CD4-positive, CD25-positive, alpha-beta regulatory T cell (primary cell): ENCODE measurements around the gene ZNF786. TPM values are rescaled to one million over a fixed set of nuclear protein-coding genes. Genes with fewer than 3 reads are reported as not detected.
"Not testable (repeated sequence)": the region's sequence is repeated elsewhere in the genome, so short reads cannot be mapped to it uniquely, and the experiment has no call there.

Experiments used
- ATAC-seq, 2 donors: fragments of 150-1000 bp; cut with Tn5 transposase; one replicate each; pipeline ENCODE4 v1.10.0; 2021; ENCODE audit warnings: low read depth in 2 of 2, moderate number of reproducible peaks in 2 of 2, moderate library complexity in 1 of 2
- DNase-seq, 3 donors: peaks; one replicate each; pipeline versions ENCODE4 v3.0.0 to v3.0.0-alpha.2; 2012 to 2022; ENCODE audit warnings: mixed read lengths in 1 of 3
- H3K27ac ChIP-seq: one replicate; pipeline ENCODE4 v1.7.0; 2013; ENCODE audit warnings: mild to moderate bottlenecking, low read length; ENCODE audit not compliant: insufficient read depth, poor library complexity, severe bottlenecking
- H3K27me3 ChIP-seq: one replicate; pipeline ENCODE4 v1.7.0; 2013; ENCODE audit warnings: low read length; ENCODE audit not compliant: control insufficient read depth, insufficient read depth
- H3K36me3 ChIP-seq: one replicate; pipeline ENCODE4 v1.7.0; 2013; ENCODE audit warnings: mild to moderate bottlenecking, low read length, moderate library complexity; ENCODE audit not compliant: control insufficient read depth, insufficient read depth
- H3K4me1 ChIP-seq: 2 replicates; pipeline ENCODE4 v1.7.0; 2013; ENCODE audit warnings: mild to moderate bottlenecking, low read length; ENCODE audit not compliant: insufficient read depth, control insufficient read depth, poor library complexity, severe bottlenecking
- H3K4me3 ChIP-seq: one replicate; pipeline ENCODE4 v1.7.0; 2013; ENCODE audit warnings: low read depth, mild to moderate bottlenecking, low read length, moderate library complexity
- H3K9me3 ChIP-seq, 2 experiments: 1 replicate in 1 of 2; 2 replicates in 1 of 2; pipeline ENCODE4 v1.7.0; 2013; ENCODE audit warnings: low read length in 2 of 2, mild to moderate bottlenecking in 1 of 2, moderate library complexity in 1 of 2; ENCODE audit not compliant: control insufficient read depth in 2 of 2
- H3K27ac Mint-ChIP-seq, 3 donors: one replicate each; pipeline ENCODE4 v1.8.0; 2020 to 2022; ENCODE audit warnings: mild to moderate bottlenecking in 3 of 3, mixed read lengths in 3 of 3, moderate library complexity in 2 of 3
- H3K27me3 Mint-ChIP-seq: one replicate; pipeline ENCODE4 v1.8.0; 2022; ENCODE audit warnings: mild to moderate bottlenecking, mixed read lengths
- H3K36me3 Mint-ChIP-seq: one replicate; pipeline ENCODE4 v1.8.0; 2020; ENCODE audit warnings: mixed read lengths
- H3K4me1 Mint-ChIP-seq, 4 donors: one replicate each; pipeline ENCODE4 v1.8.0; 2020 to 2022; ENCODE audit warnings: mixed read lengths in 4 of 4, mild to moderate bottlenecking in 1 of 4
- H3K4me3 Mint-ChIP-seq, 4 donors: one replicate each; pipeline ENCODE4 v1.8.0; 2020 to 2022; ENCODE audit warnings: mild to moderate bottlenecking in 4 of 4, mixed read lengths in 4 of 4, moderate library complexity in 3 of 4
- H3K9me3 Mint-ChIP-seq, 7 donors: one replicate each; pipeline ENCODE4 v1.8.0; 2020 to 2022; ENCODE audit warnings: mixed read lengths in 7 of 7, mild to moderate bottlenecking in 3 of 7, moderate library complexity in 2 of 7
- polyA plus RNA-seq, 4 donors: library from polyadenylated mRNA; unstranded; fragments of 300-500 nt; fragmentation: Illumina TruSeq; gene quantifications; one replicate each; pipeline ENCODE4 v1.2.3, GENCODE V29; 2021
- total RNA-seq: library from RNA; stranded (reverse); gene quantifications from one replicate; pipeline ENCODE4 v1.2.3, GENCODE V29; 2022

Gene ZNF786
- total and polyA plus RNA-seq, 5 donors from 2014 or later, result 1.5 to 9.9 (median 6.3) TPM

DNA sequence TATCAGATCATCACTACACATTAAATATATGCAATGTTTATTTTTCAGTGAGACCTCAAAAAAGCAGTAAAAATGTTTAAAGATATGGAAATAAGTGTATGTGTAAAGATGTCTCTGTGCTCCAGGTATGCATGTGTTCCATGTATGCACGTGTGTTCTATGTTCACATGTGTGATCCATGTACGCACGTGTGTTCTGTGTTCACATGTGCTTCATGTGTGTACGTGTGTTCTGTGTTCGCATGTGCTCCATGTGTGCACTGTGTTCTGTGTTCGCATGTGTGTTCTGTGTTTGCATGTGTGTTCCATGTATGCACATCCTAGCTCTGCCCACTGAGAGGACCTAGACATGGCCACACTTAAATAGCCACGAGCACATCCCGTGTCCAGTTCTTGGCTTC is 46.6 kb downstream of the ZNF786 start:
- ATAC-seq (no peak), DNase-seq (no peak)
- Mint-ChIP-seq H3K4me1 (no peaks in the 10 kb centered on the region), H3K36me3 (no peaks in the 10 kb centered on the region), H3K27ac (no peak overlapping the region), H3K4me3 (no peak overlapping the region), H3K9me3 (no peaks in the 10 kb centered on the region), H3K27me3 (peaks cover 18% of the 10 kb centered on the region)
- no peaks in the 10 kb centered on the region for H3K36me3 ChIP-seq
- no peaks in the 10 kb centered on the region for H3K27me3 ChIP-seq
- no peak overlapping the region for H3K4me3 ChIP-seq
- no peaks in the 10 kb centered on the region for H3K9me3 ChIP-seq
- H3K4me1 ChIP-seq, result no peaks in the 10 kb centered on the region
- no peak overlapping the region for H3K27ac ChIP-seq

GRCh38 chr7:149041350-149041749 is 49.2 kb downstream of the ZNF786 start:
- DNase-seq, result no peak
- Histone ChIP-seq H3K27ac (no peak overlapping the region), H3K27me3 (no peaks in the 10 kb centered on the region), H3K36me3 (no peaks in the 10 kb centered on the region), H3K9me3 (no peaks in the 10 kb centered on the region), H3K4me3 (no peak overlapping the region), H3K4me1 (no peaks in the 10 kb centered on the region)
- H3K27ac Mint-ChIP-seq, result no peak overlapping the region
- no peaks in the 10 kb centered on the region for H3K36me3 Mint-ChIP-seq
- H3K4me1 Mint-ChIP-seq, result no peaks in the 10 kb centered on the region
- H3K9me3 Mint-ChIP-seq, result peaks cover 0 to 6% (median 2%) of the 10 kb centered on the region in 7 donors
- ATAC-seq, result no peak
- H3K27me3 Mint-ChIP-seq, result peaks cover 18% of the 10 kb centered on the region
- H3K4me3 Mint-ChIP-seq, result no peak overlapping the region

DNA sequence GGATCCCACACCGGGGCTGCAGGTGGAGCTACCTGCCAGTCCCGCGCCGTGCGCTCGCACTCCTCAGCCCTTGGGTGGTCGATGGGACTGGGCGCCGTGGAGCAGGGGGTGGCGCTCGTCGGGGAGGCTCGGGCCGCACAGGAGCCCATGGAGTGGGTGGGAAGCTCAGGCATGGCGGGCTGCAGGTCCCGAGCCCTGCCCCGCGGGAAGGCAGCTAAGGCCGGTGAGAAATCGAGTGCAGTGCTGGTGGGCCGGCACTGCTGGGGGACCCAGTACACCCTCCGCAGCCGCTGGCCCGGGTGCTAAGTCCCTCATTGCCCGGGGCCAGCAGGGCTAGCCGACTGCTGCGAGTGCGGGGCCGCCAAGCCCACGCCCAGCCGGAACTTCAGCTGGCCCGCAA is 51.9 kb downstream of the ZNF786 start:
- H3K27ac ChIP-seq, DNase-seq, H3K9me3 ChIP-seq, H3K27me3 ChIP-seq, H3K27ac Mint-ChIP-seq, H3K36me3 ChIP-seq, H3K9me3 Mint-ChIP-seq, H3K4me3 Mint-ChIP-seq, H3K4me1 ChIP-seq, H3K36me3 Mint-ChIP-seq, H3K4me1 Mint-ChIP-seq, ATAC-seq, H3K4me3 ChIP-seq: not testable (repeated sequence)
- peaks cover 18% of the 10 kb centered on the region for H3K27me3 Mint-ChIP-seq

DNA sequence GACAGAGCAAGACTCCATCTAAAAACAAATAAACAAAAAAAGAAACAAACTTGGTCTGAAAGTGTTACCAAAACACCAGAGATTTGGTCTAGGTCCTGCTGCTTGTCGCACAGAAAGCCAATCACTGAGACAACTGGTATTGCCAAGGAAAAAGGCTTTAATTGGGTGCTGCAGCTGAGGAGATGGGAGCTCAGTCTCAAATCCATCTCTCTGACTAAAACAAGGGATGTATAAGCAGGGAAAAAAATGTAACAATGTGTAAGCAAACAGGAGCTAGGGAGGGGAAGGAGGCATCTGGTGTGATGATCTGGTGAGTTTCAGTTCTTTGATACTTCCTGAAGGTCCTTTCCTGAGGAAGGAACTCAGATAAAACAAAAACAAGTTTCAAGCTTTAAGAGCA is 53.8 kb downstream of the ZNF786 start:
- H3K27me3 ChIP-seq, result no peaks in the 10 kb centered on the region
- Mint-ChIP-seq H3K27ac (no peak overlapping the region), H3K27me3 (peaks cover 16% of the 10 kb centered on the region), H3K4me3 (no peak overlapping the region), H3K36me3 (no peaks in the 10 kb centered on the region), H3K9me3 (peaks cover 0 to 6% (median 2%) of the 10 kb centered on the region in 7 donors), H3K4me1 (no peaks in the 10 kb centered on the region)
- H3K4me3 ChIP-seq, result no peak overlapping the region
- DNase-seq (no peak), ATAC-seq (no peak)
- H3K36me3 ChIP-seq, result no peaks in the 10 kb centered on the region
- no peaks in the 10 kb centered on the region for H3K4me1 ChIP-seq
- no peak overlapping the region for H3K27ac ChIP-seq
- no peaks in the 10 kb centered on the region for H3K9me3 ChIP-seq

DNA sequence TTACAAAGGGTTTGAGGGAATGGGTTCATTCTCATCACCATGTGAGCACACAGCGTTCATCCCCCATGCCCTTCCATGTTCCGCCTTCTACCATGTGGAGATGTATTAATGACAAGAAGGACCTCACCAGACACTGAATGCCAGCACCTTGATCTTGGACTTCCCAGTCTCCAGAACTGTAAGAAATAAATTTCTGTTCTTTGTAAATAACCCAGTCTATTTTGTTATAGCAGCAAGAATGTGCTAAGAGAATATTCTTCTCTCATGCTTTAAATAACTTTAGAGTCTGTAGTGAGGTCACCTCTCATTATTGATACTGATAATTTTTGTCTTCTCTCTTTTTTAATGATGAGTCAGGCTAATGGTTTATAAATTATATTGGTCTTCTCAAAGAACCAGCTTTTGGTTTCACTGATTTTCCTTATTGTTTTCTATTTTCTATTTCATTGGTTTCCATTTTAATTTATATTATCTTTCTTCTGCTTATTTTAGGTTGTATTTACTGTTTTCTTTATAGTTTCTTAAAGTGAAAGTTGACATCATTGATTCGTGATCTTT is 59.1 kb downstream of the ZNF786 start:
- Mint-ChIP-seq H3K4me1 (peaks cover 12 to 26% (median 20%) of the 10 kb centered on the region in 4 donors), H3K36me3 (no peaks in the 10 kb centered on the region), H3K9me3 (no peaks in the 10 kb centered on the region)

GRCh38 chr7:149030439-149030838 is 60.1 kb downstream of the ZNF786 start:
- H3K27me3 Mint-ChIP-seq, H3K27me3 ChIP-seq, H3K27ac ChIP-seq, ATAC-seq, H3K27ac Mint-ChIP-seq, H3K4me3 Mint-ChIP-seq, H3K9me3 ChIP-seq, H3K36me3 ChIP-seq, DNase-seq, H3K36me3 Mint-ChIP-seq, H3K4me3 ChIP-seq, H3K9me3 Mint-ChIP-seq: not testable (repeated sequence)
- H3K4me1 ChIP-seq, result peaks cover 25% of the 10 kb centered on the region
- peaks cover 18 to 36% (median 28%) of the 10 kb centered on the region in 4 donors for H3K4me1 Mint-ChIP-seq

More for the DNA sequence above, 59.1 kb downstream of the ZNF786 start:
- Histone ChIP-seq H3K9me3 (no peaks in the 10 kb centered on the region), H3K4me1 (peaks cover 15% of the 10 kb centered on the region), H3K27ac (no peak overlapping the region), H3K27me3 (no peaks in the 10 kb centered on the region), H3K4me3 (no peak overlapping the region), H3K36me3 (no peaks in the 10 kb centered on the region)
- peaks cover 9% of the 10 kb centered on the region for H3K27me3 Mint-ChIP-seq
- H3K4me3 Mint-ChIP-seq, result peak overlapping the region in 1 of 4 donors; percentile 30
- no peak overlapping the region for H3K27ac Mint-ChIP-seq
- no peak for ATAC-seq
- no peak for DNase-seq

DNA sequence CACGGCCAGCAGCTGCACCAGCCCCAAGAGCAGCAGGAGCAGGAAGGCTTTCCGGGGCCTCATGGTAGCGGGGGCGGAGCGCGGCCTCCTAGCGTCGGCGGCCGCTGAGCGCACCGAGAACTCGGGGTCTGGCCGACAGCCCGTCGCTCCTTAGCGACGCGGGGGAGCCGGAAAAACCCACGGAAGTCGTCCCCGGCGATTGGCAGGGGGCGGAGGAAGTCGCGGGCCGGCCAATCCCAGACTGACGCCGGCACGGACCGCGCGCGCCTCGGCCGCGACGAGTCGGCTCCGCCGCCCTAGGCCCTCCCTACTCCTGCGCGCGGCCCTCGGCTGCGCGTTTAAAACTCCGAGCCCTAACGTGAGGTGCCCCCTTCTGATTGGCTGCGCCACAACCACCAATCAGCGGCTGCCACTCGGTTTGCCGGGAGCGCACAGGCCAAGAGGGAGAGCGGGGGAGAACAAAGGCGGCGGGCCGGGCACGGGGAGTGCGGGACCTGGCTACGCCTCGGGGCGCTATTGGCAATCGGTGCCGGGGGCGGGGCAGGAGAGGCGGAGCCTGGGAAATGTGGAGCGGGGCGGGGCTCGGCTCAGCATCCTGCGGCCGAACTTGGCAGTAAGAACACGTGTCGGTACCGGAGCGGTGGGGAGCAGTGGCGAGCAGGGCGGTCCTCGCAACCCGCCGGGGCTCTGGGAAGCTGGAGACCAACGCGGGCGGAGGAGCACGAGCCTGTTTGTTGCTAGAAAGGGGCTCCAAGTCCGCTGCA is 62.0 kb downstream of the ZNF786 start, which contains the start of gene PDIA4:
TSS of gene PDIA4 (minus strand) at position 160 of the 764 bp plus-strand sequence. CDS start at position 63, 97 bp downstream.
- Mint-ChIP-seq H3K9me3 (no peaks in the 10 kb centered on the region), H3K4me3 (peak within 1 kb of the TSS; percentile 90 to 96 (median 94)), H3K27me3 (peaks cover 9% of the 10 kb centered on the region), H3K4me1 (peaks cover 24 to 49% (median 35%) of the 10 kb centered on the region in 4 donors), H3K27ac (peak within 1 kb of the TSS; percentile 92 to 98 (median 93)), H3K36me3 (peaks cover 3% of the 10 kb centered on the region)
- Histone ChIP-seq H3K4me1 (peaks cover 29% of the 10 kb centered on the region), H3K27ac (peak within 1 kb of the TSS; percentile 87), H3K4me3 (peak within 1 kb of the TSS; percentile 90), H3K27me3 (no peaks in the 10 kb centered on the region), H3K36me3 (no peaks in the 10 kb centered on the region), H3K9me3 (no peaks in the 10 kb centered on the region)
- DNase-seq, result peak; percentile 99 to 100 (median 99)
- ATAC-seq, result peak; percentile 87 to 92
